HEK293 (cell line): ENCODE results near the gene SAMD11.

Experiments
- HOXA7 ChIP-seq: sonication (generic); formaldehyde crosslinking; IDR thresholded peaks from 2 replicates; pipeline ENCODE4 v1.8.1; 2022; ENCODE audit warnings: missing genetic modification reagents, borderline replicate concordance
- KLF1 ChIP-seq: fragments of 450-650 bp; formaldehyde crosslinking; IDR thresholded peaks from 2 replicates; pipeline ENCODE4 v1.5.1; 2016; ENCODE audit warnings: missing biosample characterization, missing genetic modification characterization
- KLF8 ChIP-seq: fragments of 450-650 bp; formaldehyde crosslinking; IDR thresholded peaks from 2 replicates; pipeline ENCODE4 v1.5.1; 2016; ENCODE audit warnings: missing biosample characterization, missing genetic modification characterization
- SALL2 ChIP-seq: fragments of 450-650 bp; formaldehyde crosslinking; IDR thresholded peaks from 2 replicates; pipeline ENCODE4 v1.5.0; 2017; ENCODE audit warnings: missing biosample characterization, mild to moderate bottlenecking, missing genetic modification characterization, borderline replicate concordance
- SP7 ChIP-seq: fragments of 450-650 bp; formaldehyde crosslinking; IDR thresholded peaks from 2 replicates; pipeline ENCODE4 v1.5.1; 2016; ENCODE audit warnings: missing biosample characterization, missing genetic modification characterization
- WT1 ChIP-seq: fragments of 450-650 bp; formaldehyde crosslinking; IDR thresholded peaks from 2 replicates; pipeline ENCODE4 v1.5.1; 2016; ENCODE audit warnings: missing biosample characterization, missing genetic modification characterization
- ZBTB17 ChIP-seq: fragments of 450-650 bp; formaldehyde crosslinking; IDR thresholded peaks from 2 replicates; pipeline ENCODE4 v1.5.1; 2016; ENCODE audit warnings: missing biosample characterization, missing genetic modification characterization
- ZBTB20 ChIP-seq: fragments of 450-650 bp; formaldehyde crosslinking; IDR thresholded peaks from 2 replicates; pipeline ENCODE4 v1.5.1; 2016; ENCODE audit warnings: missing biosample characterization, missing genetic modification characterization
- ZFP69B ChIP-seq: fragments of 450-650 bp; formaldehyde crosslinking; IDR thresholded peaks from 2 replicates; pipeline ENCODE4 v1.5.1; 2016; ENCODE audit warnings: missing biosample characterization, missing genetic modification characterization
- ZNF121 ChIP-seq: fragments of 450-650 bp; formaldehyde crosslinking; IDR thresholded peaks from 2 replicates; pipeline ENCODE4 v1.5.1; 2016; ENCODE audit warnings: missing biosample characterization, missing genetic modification characterization
- ZNF148 ChIP-seq: fragments of 450-650 bp; formaldehyde crosslinking; IDR thresholded peaks from 2 replicates; pipeline ENCODE4 v1.5.0; 2017; ENCODE audit warnings: missing biosample characterization, missing genetic modification characterization, borderline replicate concordance
- ZNF157 ChIP-seq: fragments of 450-650 bp; formaldehyde crosslinking; IDR thresholded peaks from 2 replicates; pipeline ENCODE4 v1.5.1; 2016; ENCODE audit warnings: missing biosample characterization, missing genetic modification characterization
- ZNF221 ChIP-seq: fragments of 450-650 bp; formaldehyde crosslinking; IDR thresholded peaks from 2 replicates; pipeline ENCODE4 v1.5.1; 2017; ENCODE audit warnings: missing biosample characterization, missing genetic modification characterization, borderline replicate concordance
- ZNF302 ChIP-seq: fragments of 450-650 bp; formaldehyde crosslinking; IDR thresholded peaks from 2 replicates; pipeline ENCODE4 v1.5.1; 2016; ENCODE audit warnings: missing biosample characterization, missing genetic modification characterization, low read depth
- ZNF324 ChIP-seq: fragments of 450-650 bp; formaldehyde crosslinking; IDR thresholded peaks from 2 replicates; pipeline ENCODE4 v1.5.1; 2016; ENCODE audit warnings: missing biosample characterization, missing genetic modification characterization
- ZNF423 ChIP-seq: fragments of 450-650 bp; formaldehyde crosslinking; IDR thresholded peaks from 2 replicates; pipeline ENCODE4 v1.5.1; 2016; ENCODE audit warnings: missing biosample characterization, missing genetic modification characterization
- ZNF501 ChIP-seq: fragments of 450-650 bp; formaldehyde crosslinking; IDR thresholded peaks from 2 replicates; pipeline ENCODE4 v1.5.1; 2016; ENCODE audit warnings: missing biosample characterization, missing genetic modification characterization
- ZNF544 ChIP-seq: fragments of 450-650 bp; formaldehyde crosslinking; IDR thresholded peaks from 2 replicates; pipeline ENCODE4 v1.5.0; 2017; ENCODE audit warnings: missing biosample characterization, missing genetic modification characterization
- ZNF626 ChIP-seq: fragments of 450-650 bp; sonication (Bioruptor Pico); formaldehyde crosslinking; IDR thresholded peaks from 2 replicates; pipeline ENCODE4 v1.5.1; 2018; ENCODE audit warnings: missing biosample characterization, missing genetic modification characterization, inconsistent platforms
- ZNF776 ChIP-seq: fragments of 450-650 bp; formaldehyde crosslinking; IDR thresholded peaks from 2 replicates; pipeline ENCODE4 v1.5.0; 2017; ENCODE audit warnings: missing biosample characterization, missing genetic modification characterization, borderline replicate concordance
- ZSCAN23 ChIP-seq: fragments of 450-650 bp; formaldehyde crosslinking; IDR thresholded peaks from 2 replicates; pipeline ENCODE4 v1.5.1; 2016; ENCODE audit warnings: missing biosample characterization, missing genetic modification characterization
- TF ChIP-seq, protein P1 (sequence below): fragments of 450-650 bp; formaldehyde crosslinking; IDR thresholded peaks from 2 replicates; pipeline ENCODE4 v1.5.1; 2016; ENCODE audit warnings: missing biosample characterization, missing genetic modification characterization
- TF ChIP-seq, protein P2 (sequence below): fragments of 450-650 bp; formaldehyde crosslinking; IDR thresholded peaks from 2 replicates; pipeline ENCODE4 v1.5.1; 2016; ENCODE audit warnings: missing biosample characterization, missing genetic modification characterization
- TF ChIP-seq, protein P3 (sequence below): fragments of 450-650 bp; formaldehyde crosslinking; IDR thresholded peaks from 2 replicates; pipeline ENCODE4 v1.5.1; 2016; ENCODE audit warnings: missing biosample characterization, missing genetic modification characterization
- TF ChIP-seq, protein P4 (sequence below): sonication (generic); formaldehyde crosslinking; IDR thresholded peaks from 2 replicates; pipeline ENCODE4 v1.8.1; 2022; ENCODE audit warnings: mild to moderate bottlenecking, moderate library complexity, missing genetic modification reagents
- TF ChIP-seq, protein P5 (sequence below): fragments of 450-650 bp; formaldehyde crosslinking; IDR thresholded peaks from 2 replicates; pipeline ENCODE4 v1.5.1; 2016; ENCODE audit warnings: missing biosample characterization, missing genetic modification characterization

Gene SAMD11

GRCh38 chr1:938088-938683 is 14.5 kb downstream of the SAMD11 start (continued):
- TF ChIP-seq, protein P1, sequence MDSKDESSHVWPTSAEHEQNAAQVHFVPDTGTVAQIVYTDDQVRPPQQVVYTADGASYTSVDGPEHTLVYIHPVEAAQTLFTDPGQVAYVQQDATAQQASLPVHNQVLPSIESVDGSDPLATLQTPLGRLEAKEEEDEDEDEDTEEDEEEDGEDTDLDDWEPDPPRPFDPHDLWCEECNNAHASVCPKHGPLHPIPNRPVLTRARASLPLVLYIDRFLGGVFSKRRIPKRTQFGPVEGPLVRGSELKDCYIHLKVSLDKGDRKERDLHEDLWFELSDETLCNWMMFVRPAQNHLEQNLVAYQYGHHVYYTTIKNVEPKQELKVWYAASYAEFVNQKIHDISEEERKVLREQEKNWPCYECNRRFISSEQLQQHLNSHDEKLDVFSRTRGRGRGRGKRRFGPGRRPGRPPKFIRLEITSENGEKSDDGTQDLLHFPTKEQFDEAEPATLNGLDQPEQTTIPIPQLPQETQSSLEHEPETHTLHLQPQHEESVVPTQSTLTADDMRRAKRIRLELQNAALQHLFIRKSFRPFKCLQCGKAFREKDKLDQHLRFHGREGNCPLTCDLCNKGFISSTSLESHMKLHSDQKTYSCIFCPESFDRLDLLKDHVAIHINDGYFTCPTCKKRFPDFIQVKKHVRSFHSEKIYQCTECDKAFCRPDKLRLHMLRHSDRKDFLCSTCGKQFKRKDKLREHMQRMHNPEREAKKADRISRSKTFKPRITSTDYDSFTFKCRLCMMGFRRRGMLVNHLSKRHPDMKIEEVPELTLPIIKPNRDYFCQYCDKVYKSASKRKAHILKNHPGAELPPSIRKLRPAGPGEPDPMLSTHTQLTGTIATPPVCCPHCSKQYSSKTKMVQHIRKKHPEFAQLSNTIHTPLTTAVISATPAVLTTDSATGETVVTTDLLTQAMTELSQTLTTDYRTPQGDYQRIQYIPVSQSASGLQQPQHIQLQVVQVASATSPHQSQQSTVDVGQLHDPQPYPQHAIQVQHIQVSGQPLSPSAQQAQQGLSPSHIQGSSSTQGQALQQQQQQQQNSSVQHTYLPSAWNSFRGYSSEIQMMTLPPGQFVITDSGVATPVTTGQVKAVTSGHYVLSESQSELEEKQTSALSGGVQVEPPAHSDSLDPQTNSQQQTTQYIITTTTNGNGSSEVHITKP: no peak
- TF ChIP-seq ZNF544 (tag by site-specific recombination) (no peak), WT1 (tag by site-specific recombination) (peak; percentile 83), ZFP69B (peak; percentile 91), ZNF157 (no peak), ZNF221 (tag by site-specific recombination) (no peak), ZNF324 (tag by site-specific recombination) (no peak), SP7 (tag by site-specific recombination) (peak; percentile 47; the same call in 1 of the 2 replicates), KLF1 (tag by site-specific recombination) (peak; percentile 77), ZNF423 (tag by site-specific recombination) (peak; percentile 54; the same call in 1 of the 2 replicates), ZNF501 (tag by site-specific recombination) (no peak), SALL2 (no peak), ZNF776 (tag by site-specific recombination) (no peak), ZBTB20 (tag by site-specific recombination) (0 out of 2 replicates have a peak, but pooled peaks have one; percentile 17), ZNF302 (tag by site-specific recombination) (no peak), ZSCAN23 (tag by site-specific recombination) (no peak), ZNF121 (tag by site-specific recombination) (no peak), KLF8 (tag by site-specific recombination) (peak; percentile 77), ZNF626 (tag by site-specific recombination) (no peak), HOXA7 (CRISPR knock-in tag) (no peak), ZBTB17 (tag by site-specific recombination) (no peak), ZNF148 (tag by site-specific recombination) (no peak)
- TF ChIP-seq, protein P2, sequence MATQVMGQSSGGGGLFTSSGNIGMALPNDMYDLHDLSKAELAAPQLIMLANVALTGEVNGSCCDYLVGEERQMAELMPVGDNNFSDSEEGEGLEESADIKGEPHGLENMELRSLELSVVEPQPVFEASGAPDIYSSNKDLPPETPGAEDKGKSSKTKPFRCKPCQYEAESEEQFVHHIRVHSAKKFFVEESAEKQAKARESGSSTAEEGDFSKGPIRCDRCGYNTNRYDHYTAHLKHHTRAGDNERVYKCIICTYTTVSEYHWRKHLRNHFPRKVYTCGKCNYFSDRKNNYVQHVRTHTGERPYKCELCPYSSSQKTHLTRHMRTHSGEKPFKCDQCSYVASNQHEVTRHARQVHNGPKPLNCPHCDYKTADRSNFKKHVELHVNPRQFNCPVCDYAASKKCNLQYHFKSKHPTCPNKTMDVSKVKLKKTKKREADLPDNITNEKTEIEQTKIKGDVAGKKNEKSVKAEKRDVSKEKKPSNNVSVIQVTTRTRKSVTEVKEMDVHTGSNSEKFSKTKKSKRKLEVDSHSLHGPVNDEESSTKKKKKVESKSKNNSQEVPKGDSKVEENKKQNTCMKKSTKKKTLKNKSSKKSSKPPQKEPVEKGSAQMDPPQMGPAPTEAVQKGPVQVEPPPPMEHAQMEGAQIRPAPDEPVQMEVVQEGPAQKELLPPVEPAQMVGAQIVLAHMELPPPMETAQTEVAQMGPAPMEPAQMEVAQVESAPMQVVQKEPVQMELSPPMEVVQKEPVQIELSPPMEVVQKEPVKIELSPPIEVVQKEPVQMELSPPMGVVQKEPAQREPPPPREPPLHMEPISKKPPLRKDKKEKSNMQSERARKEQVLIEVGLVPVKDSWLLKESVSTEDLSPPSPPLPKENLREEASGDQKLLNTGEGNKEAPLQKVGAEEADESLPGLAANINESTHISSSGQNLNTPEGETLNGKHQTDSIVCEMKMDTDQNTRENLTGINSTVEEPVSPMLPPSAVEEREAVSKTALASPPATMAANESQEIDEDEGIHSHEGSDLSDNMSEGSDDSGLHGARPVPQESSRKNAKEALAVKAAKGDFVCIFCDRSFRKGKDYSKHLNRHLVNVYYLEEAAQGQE: no peak
- TF ChIP-seq, protein P3, sequence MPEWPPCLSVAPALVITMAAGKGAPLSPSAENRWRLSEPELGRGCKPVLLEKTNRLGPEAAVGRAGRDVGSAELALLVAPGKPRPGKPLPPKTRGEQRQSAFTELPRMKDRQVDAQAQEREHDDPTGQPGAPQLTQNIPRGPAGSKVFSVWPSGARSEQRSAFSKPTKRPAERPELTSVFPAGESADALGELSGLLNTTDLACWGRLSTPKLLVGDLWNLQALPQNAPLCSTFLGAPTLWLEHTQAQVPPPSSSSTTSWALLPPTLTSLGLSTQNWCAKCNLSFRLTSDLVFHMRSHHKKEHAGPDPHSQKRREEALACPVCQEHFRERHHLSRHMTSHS (tag by site-specific recombination): no peak
- TF ChIP-seq, protein P4, sequence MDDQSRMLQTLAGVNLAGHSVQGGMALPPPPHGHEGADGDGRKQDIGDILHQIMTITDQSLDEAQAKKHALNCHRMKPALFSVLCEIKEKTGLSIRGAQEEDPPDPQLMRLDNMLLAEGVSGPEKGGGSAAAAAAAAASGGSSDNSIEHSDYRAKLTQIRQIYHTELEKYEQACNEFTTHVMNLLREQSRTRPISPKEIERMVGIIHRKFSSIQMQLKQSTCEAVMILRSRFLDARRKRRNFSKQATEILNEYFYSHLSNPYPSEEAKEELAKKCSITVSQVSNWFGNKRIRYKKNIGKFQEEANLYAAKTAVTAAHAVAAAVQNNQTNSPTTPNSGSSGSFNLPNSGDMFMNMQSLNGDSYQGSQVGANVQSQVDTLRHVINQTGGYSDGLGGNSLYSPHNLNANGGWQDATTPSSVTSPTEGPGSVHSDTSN (CRISPR knock-in tag): no peak
- TF ChIP-seq, protein P5, sequence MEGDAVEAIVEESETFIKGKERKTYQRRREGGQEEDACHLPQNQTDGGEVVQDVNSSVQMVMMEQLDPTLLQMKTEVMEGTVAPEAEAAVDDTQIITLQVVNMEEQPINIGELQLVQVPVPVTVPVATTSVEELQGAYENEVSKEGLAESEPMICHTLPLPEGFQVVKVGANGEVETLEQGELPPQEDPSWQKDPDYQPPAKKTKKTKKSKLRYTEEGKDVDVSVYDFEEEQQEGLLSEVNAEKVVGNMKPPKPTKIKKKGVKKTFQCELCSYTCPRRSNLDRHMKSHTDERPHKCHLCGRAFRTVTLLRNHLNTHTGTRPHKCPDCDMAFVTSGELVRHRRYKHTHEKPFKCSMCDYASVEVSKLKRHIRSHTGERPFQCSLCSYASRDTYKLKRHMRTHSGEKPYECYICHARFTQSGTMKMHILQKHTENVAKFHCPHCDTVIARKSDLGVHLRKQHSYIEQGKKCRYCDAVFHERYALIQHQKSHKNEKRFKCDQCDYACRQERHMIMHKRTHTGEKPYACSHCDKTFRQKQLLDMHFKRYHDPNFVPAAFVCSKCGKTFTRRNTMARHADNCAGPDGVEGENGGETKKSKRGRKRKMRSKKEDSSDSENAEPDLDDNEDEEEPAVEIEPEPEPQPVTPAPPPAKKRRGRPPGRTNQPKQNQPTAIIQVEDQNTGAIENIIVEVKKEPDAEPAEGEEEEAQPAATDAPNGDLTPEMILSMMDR (tag by site-specific recombination): peak; percentile 98
